H1 (cell line): Measurements from ENCODE around the gene CCT5. TPM values are rescaled to one million over a fixed set of nuclear protein-coding genes. Genes with fewer than 3 reads are reported as not detected.

Experiments used
- CTCF ChIA-PET: fragments of 300-600 bp; sonication (Branson Sonifier 250); formaldehyde crosslinking; loops from one replicate; lab custom pipeline; 2021; ENCODE audit not compliant: partially characterized antibody; lab: Charles Lee
- POLR2A ChIA-PET: fragments of 300-600 bp; sonication (Branson Sonifier 250); formaldehyde crosslinking; loops from one replicate; lab custom pipeline; 2021; ENCODE audit warnings: inconsistent platforms; ENCODE audit not compliant: partially characterized antibody; lab: Charles Lee
- DNase-seq, 2 experiments: peaks; one replicate each; pipeline versions ENCODE4 v3.0.0 to v3.0.0-alpha.2; 2010 to 2022; ENCODE audit warnings: low spot score in 2 of 2, low read depth in 1 of 2, mixed read lengths in 1 of 2
- FAIRE-seq: peaks from 2 replicates; lab custom pipeline; 2011; peaks lifted over from hg19 to GRCh38; lab: Jason Lieb, UNC
- H2AFZ ChIP-seq: 2 replicates; pipeline ENCODE4 v1.8.1; 2012; ENCODE audit warnings: low read length, inconsistent platforms
- H2AK5ac ChIP-seq: 2 replicates; pipeline ENCODE4 v1.6.1; 2013; ENCODE audit warnings: low read depth, low read length
- H2BK120ac ChIP-seq: replicated peaks from 2 replicates; pipeline ENCODE3; 2013; ENCODE audit warnings: low read depth, low read length, inconsistent platforms
- H2BK12ac ChIP-seq: 2 replicates; pipeline ENCODE4 v1.6.1; 2013; ENCODE audit warnings: low read depth, low read length
- H2BK15ac ChIP-seq: 2 replicates; pipeline ENCODE4 v1.6.1; 2013; ENCODE audit warnings: low read length
- H2BK20ac ChIP-seq: 2 replicates; pipeline ENCODE4 v1.6.1; 2013; ENCODE audit warnings: low read length
- H2BK5ac ChIP-seq: 2 replicates; pipeline ENCODE4 v1.6.1; 2013; ENCODE audit warnings: low read depth, low read length
- H3K14ac ChIP-seq: 2 replicates; pipeline ENCODE4 v1.6.1; 2013; ENCODE audit warnings: inconsistent platforms; ENCODE audit not compliant: insufficient read length
- H3K18ac ChIP-seq: 2 replicates; pipeline ENCODE4 v1.6.1; 2013; ENCODE audit warnings: low read length; ENCODE audit errors: extremely low read depth
- H3K23ac ChIP-seq: 2 replicates; pipeline ENCODE4 v1.6.1; 2013; ENCODE audit warnings: inconsistent platforms; ENCODE audit not compliant: insufficient read length
- H3K23me2 ChIP-seq: 2 replicates; pipeline ENCODE4 v1.6.1; 2013; ENCODE audit warnings: low read depth, low read length
- H3K27ac ChIP-seq: 2 replicates; pipeline ENCODE4 v1.6.1; 2011; ENCODE audit warnings: low read depth, low read length, inconsistent platforms
- H3K27me3 ChIP-seq, 4 experiments: replicated peaks in 1 of 4; 1 replicate in 1 of 4; 2 replicates in 3 of 4; pipeline versions ENCODE4 v1.6.1 to v1.8.1; 2011 to 2013; ENCODE audit warnings: low read length in 3 of 4, mild to moderate bottlenecking in 3 of 4, inconsistent platforms in 2 of 4, mixed read lengths in 2 of 4, moderate library complexity in 1 of 4; ENCODE audit not compliant: control insufficient read depth in 3 of 4, insufficient read depth in 3 of 4; ENCODE audit errors: extremely low read depth in 1 of 4
- H3K36me3 ChIP-seq, 4 experiments: 2 replicates each; pipeline versions ENCODE4 v1.6.1 to v1.8.1; 2011 to 2013; ENCODE audit warnings: mild to moderate bottlenecking in 4 of 4, low read length in 3 of 4, moderate library complexity in 2 of 4, control low read depth in 1 of 4, inconsistent platforms in 1 of 4; ENCODE audit not compliant: insufficient read depth in 4 of 4, control insufficient read depth in 2 of 4
- H3K4ac ChIP-seq: replicated peaks from 2 replicates; pipeline ENCODE3; 2013; ENCODE audit warnings: low read length, low read depth, mixed read lengths, inconsistent platforms; ENCODE audit not compliant: insufficient read length
- H3K4me1 ChIP-seq, 4 experiments: replicated peaks in 1 of 4; 1 replicate in 1 of 4; 2 replicates in 3 of 4; pipeline versions ENCODE4 v1.6.1 to v1.8.1; 2011 to 2013; ENCODE audit warnings: low read length in 3 of 4, inconsistent platforms in 2 of 4, mixed read lengths in 1 of 4; ENCODE audit not compliant: insufficient read depth in 4 of 4, control insufficient read depth in 3 of 4
- H3K4me2 ChIP-seq, 2 experiments: 2 replicates each; pipeline versions ENCODE4 v1.6.1 to v1.8.1; 2011 to 2013; ENCODE audit warnings: low read depth in 2 of 2, low read length in 2 of 2, control low read depth in 1 of 2, inconsistent platforms in 1 of 2, mild to moderate bottlenecking in 1 of 2; ENCODE audit not compliant: insufficient read depth in 1 of 2
- H3K4me3 ChIP-seq, 4 experiments: fragments of 200-600, 300-600 bp in 1 of 4; sonication (generic), shearing (Covaris generic), sonication (Bioruptor Twin) in 1 of 4; 2 replicates each; pipeline versions ENCODE4 v1.5.1 to v1.8.1; 2011 to 2016; ENCODE audit warnings: low read length in 4 of 4, low read depth in 3 of 4, control low read depth in 2 of 4, inconsistent platforms in 2 of 4, mild to moderate bottlenecking in 2 of 4, mixed read lengths in 1 of 4, moderate library complexity in 1 of 4; ENCODE audit not compliant: insufficient read depth in 2 of 4; ENCODE audit errors: extremely low read depth in 1 of 4
- H3K56ac ChIP-seq: replicated peaks from 2 replicates; pipeline ENCODE3; 2013; ENCODE audit warnings: low read depth, mild to moderate bottlenecking, mixed read lengths, low read length, inconsistent platforms; ENCODE audit not compliant: insufficient read length
- H3K79me1 ChIP-seq: 2 replicates; pipeline ENCODE4 v1.6.1; 2013; ENCODE audit warnings: low read depth, low read length, control low read depth
- H3K79me2 ChIP-seq, 2 experiments: 2 replicates each; pipeline versions ENCODE4 v1.6.1 to v1.8.1; 2012 to 2013; ENCODE audit warnings: low read length in 2 of 2, mild to moderate bottlenecking in 2 of 2, inconsistent platforms in 1 of 2; ENCODE audit not compliant: insufficient read depth in 2 of 2, control insufficient read depth in 1 of 2
- H3K9ac ChIP-seq, 4 experiments: replicated peaks in 1 of 4; 1 replicate in 1 of 4; 2 replicates in 3 of 4; pipeline versions ENCODE4 v1.6.1 to v1.8.1; 2011 to 2013; ENCODE audit warnings: low read depth in 3 of 4, low read length in 3 of 4, control low read depth in 2 of 4, mild to moderate bottlenecking in 2 of 4, moderate library complexity in 2 of 4, inconsistent platforms in 1 of 4; ENCODE audit errors: extremely low read depth in 1 of 4
- H3K9me3 ChIP-seq, 2 experiments: 2 replicates each; pipeline versions ENCODE4 v1.6.1 to v1.8.1; 2012 to 2013; ENCODE audit warnings: mild to moderate bottlenecking in 2 of 2, moderate library complexity in 2 of 2, control low read depth in 1 of 2, inconsistent platforms in 1 of 2, low read depth in 1 of 2, low read length in 1 of 2, mixed read lengths in 1 of 2; ENCODE audit not compliant: insufficient read depth in 2 of 2
- H4K20me1 ChIP-seq, 2 experiments: replicated peaks in 1 of 2; 2 replicates each; pipeline versions ENCODE3 to v1.8.1; 2011 to 2013; ENCODE audit warnings: inconsistent platforms in 2 of 2, low read length in 2 of 2, mild to moderate bottlenecking in 1 of 2; ENCODE audit not compliant: insufficient read depth in 2 of 2, control insufficient read depth in 1 of 2
- H4K5ac ChIP-seq: 2 replicates; pipeline ENCODE4 v1.6.1; 2013; ENCODE audit warnings: low read length, low read depth, mixed read lengths, inconsistent platforms; ENCODE audit not compliant: insufficient read length
- H4K8ac ChIP-seq: 2 replicates; pipeline ENCODE4 v1.8.0; 2013; ENCODE audit warnings: mild to moderate bottlenecking, moderate library complexity, low read length, inconsistent platforms; ENCODE audit not compliant: insufficient read depth; ENCODE audit errors: extremely low read depth
- H4K91ac ChIP-seq: replicated peaks from 2 replicates; pipeline ENCODE3; 2013; ENCODE audit warnings: low read length, mixed read lengths, inconsistent platforms; ENCODE audit not compliant: insufficient read length
- CBX5 ChIP-seq: fragments of 300-800, 300-1000 bp; sonication (generic); IDR thresholded peaks from 2 replicates; pipeline ENCODE4 v1.7.1; 2016; ENCODE audit warnings: antibody characterized with exemption, low read length, low read depth
- CEBPB ChIP-seq: IDR thresholded peaks from 2 replicates; pipeline ENCODE4 v1.6.1; 2012; ENCODE audit warnings: low read depth, low read length
- EGR1 ChIP-seq: IDR thresholded peaks from 2 replicates; pipeline ENCODE4 v1.6.1; 2011; ENCODE audit warnings: low read depth, low read length, borderline replicate concordance
- EZH2 ChIP-seq: fragments of 200-600 bp; sonication (generic); IDR thresholded peaks from 2 replicates; pipeline ENCODE4 v1.7.1; 2012; ENCODE audit warnings: low read depth, mild to moderate bottlenecking, moderate library complexity, low read length, inconsistent platforms; ENCODE audit not compliant: severe bottlenecking
- JUND ChIP-seq: IDR thresholded peaks from 2 replicates; pipeline ENCODE4 v1.6.1; 2011; ENCODE audit warnings: mild to moderate bottlenecking, improper control_type of control experiment, low read length
- POLR2A ChIP-seq, 2 experiments: IDR thresholded peaks; 1 replicate in 1 of 2; 2 replicates in 1 of 2; pipeline ENCODE4 v1.6.1; 2011; ENCODE audit warnings: low read depth in 2 of 2, low read length in 2 of 2, mild to moderate bottlenecking in 2 of 2; ENCODE audit errors: control extremely low read depth in 1 of 2
- RNF2 ChIP-seq: fragments of 200-900, 300-1000 bp; sonication (generic); IDR thresholded peaks from 2 replicates; pipeline ENCODE4 v1.7.1; 2016; ENCODE audit warnings: borderline replicate concordance, low read depth, mild to moderate bottlenecking, antibody characterized with exemption, low read length; ENCODE audit not compliant: poor library complexity, severe bottlenecking; ENCODE audit errors: missing control alignments
- SP4 ChIP-seq: IDR thresholded peaks from 2 replicates; pipeline ENCODE4 v1.6.1; 2012; ENCODE audit warnings: low read length, inconsistent platforms
- TAF1 ChIP-seq: IDR thresholded peaks from 2 replicates; pipeline ENCODE4 v1.6.1; 2011; ENCODE audit warnings: mild to moderate bottlenecking, low read depth, low read length
- YY1 ChIP-seq: IDR thresholded peaks from 2 replicates; pipeline ENCODE4 v1.6.1; 2011; ENCODE audit warnings: low read depth, mild to moderate bottlenecking, low read length
- WGBS, 2 experiments: shearing (Covaris generic) in 1 of 2; methylation state at CpG; one replicate each; pipeline versions ENCODE4 v1.1.6 to v1.1.7; 2013 to 2015; ENCODE audit warnings: low lambda C conversion rate in 2 of 2, mixed read lengths in 2 of 2, inconsistent platforms in 1 of 2, low coverage in 1 of 2, missing lambda C conversion rate in 1 of 2; ENCODE audit not compliant: insufficient replicate concordance in 2 of 2, insufficient coverage in 1 of 2, insufficient read length in 1 of 2; ENCODE audit errors: extremely low coverage in 1 of 2, missing lambda C conversion rate in 1 of 2; 5-methylcytosine and 5-hydroxymethylcytosine counted together
- polyA plus RNA-seq, 7 experiments: library from polyadenylated mRNA; depleted of rRNA in 3 of 7; stranded (reverse) in 5 of 7; unstranded in 2 of 7; fragments of >200 nt in 5 of 7; fragments of 200-250 nt in 2 of 7; gene quantifications; 1 replicate in 5 of 7; 2 replicates in 1 of 7; 4 replicates in 1 of 7; pipeline versions ENCODE4 v1.2.1 to v1.2.3, GENCODE V29; 2011 to 2013; ENCODE audit warnings: missing spikeins in 2 of 7, mixed read lengths in 2 of 7
- total RNA-seq: library from RNA; stranded (reverse); fragmentation: NEBNext Ultra II Directional; extraction: Animal tissue kit (Norgen Biotek cat#: 25700); gene quantifications from 2 replicates; pipeline ENCODE4 v1.2.1, GENCODE V29; 2021

Gene CCT5
- total and polyA plus RNA-seq, 2 of the 8 experiments (the other 6 are each of a cell fraction or from before 2014, with no cell fraction given) = 425 to 549 TPM

DNA sequence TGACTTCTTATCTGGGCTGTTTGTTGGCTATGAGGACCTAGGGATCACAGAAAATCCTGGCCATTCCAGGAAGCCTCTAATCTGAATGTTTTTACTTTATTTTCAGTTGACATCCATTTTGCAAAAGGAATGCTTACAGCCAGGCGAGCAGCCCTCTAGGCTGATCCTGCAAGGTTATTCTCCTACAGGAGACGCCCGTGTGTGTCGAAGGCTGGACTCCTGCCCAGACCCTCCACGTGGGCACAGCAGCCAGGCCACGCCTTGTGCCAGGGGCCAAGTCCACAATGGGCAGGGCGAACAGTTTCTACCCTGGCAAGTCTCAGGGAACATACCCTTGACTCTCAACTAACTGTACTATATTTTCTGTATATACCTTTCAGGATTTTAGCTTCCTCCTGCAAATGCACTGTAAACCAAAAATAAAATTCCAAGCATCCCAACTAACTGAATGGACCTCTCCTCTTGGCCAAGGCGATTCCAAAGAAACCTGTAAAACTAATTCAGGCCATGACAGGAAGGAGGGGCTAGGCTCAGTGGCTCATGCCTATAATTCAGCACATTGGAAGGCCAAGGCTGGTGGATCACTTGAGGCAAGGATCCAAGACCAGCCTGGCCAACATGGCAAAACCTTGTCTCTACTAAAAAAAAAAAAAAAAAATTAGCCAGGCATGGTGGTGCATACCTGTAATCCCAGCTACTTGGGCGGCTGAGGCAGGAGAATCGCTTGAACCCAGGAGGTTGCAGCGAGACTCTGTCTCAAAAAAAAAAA, 51.9 kb downstream of the CCT5 start:
- ChIA-PET POLR2A (interaction anchor here (0.8 kb wide), 1 partner anchor 47 kb away, joined by 3 read pairs; no protein-coding TSS in a partner anchor), CTCF (interaction anchor here (1.2 to 3.5 kb wide), 3 partner anchors 10 to 19 kb away, joined by 4 to 14 read pairs (median 7); no protein-coding TSS in a partner anchor)
- no peak overlapping the region for H3K9ac ChIP-seq
- WGBS, 2 experiments = 91% methylated on average over 8 of the region's 11 CpGs; no CpG with 5 or more reads in 1 of the 2 experiments
- no peak overlapping the region for H3K56ac ChIP-seq
- no peak overlapping the region for H4K91ac ChIP-seq
- H3K14ac ChIP-seq = no peak overlapping the region
- H2BK120ac ChIP-seq = no peak overlapping the region
- H2BK20ac ChIP-seq = no peak overlapping the region
- no peak overlapping the region for H4K5ac ChIP-seq
- peaks cover 0 to 6% (median 4%) of the 10 kb centered on the region in 4 experiments; a peak in 5 of 7 replicates for H3K4me1 ChIP-seq
- no peak overlapping the region for H3K4me3 ChIP-seq
- no peak overlapping the region for H2BK5ac ChIP-seq
- H3K9me3 ChIP-seq = 0 out of 4 replicates have a peak, but pooled peaks cover 0 to 5% of the 10 kb centered on the region in 2 experiments
- H3K27ac ChIP-seq = no peak overlapping the region
- H4K8ac ChIP-seq = no peak overlapping the region
- H3K4me2 ChIP-seq = no peak overlapping the region
- H3K36me3 ChIP-seq = no peaks in the 10 kb centered on the region
- H3K79me2 ChIP-seq = no peaks in the 10 kb centered on the region
- FAIRE-seq = no peak
- H2AFZ ChIP-seq = no peak overlapping the region
- H3K23ac ChIP-seq = no peak overlapping the region
- H4K20me1 ChIP-seq = peaks cover 0 to 6% of the 10 kb centered on the region in 2 experiments
- H3K18ac ChIP-seq = no peak overlapping the region
- no peak overlapping the region for H3K4ac ChIP-seq
- H3K27me3 ChIP-seq = no peaks in the 10 kb centered on the region
- no peaks in the 10 kb centered on the region for H3K79me1 ChIP-seq
- H2BK15ac ChIP-seq = no peak overlapping the region
- H2BK12ac ChIP-seq = no peak overlapping the region
- DNase-seq = no peak
- H3K23me2 ChIP-seq = peaks cover 3% of the 10 kb centered on the region; the same call in 1 of the 2 replicates
- no peak overlapping the region for H2AK5ac ChIP-seq
- TF ChIP-seq TAF1 = no peak
- TF ChIP-seq YY1 = no peak
- no peak for TF ChIP-seq RNF2
- no peak for TF ChIP-seq CBX5
- TF ChIP-seq SP4 = no peak
- no peak for TF ChIP-seq EZH2
- TF ChIP-seq EGR1 = no peak
- no peak for TF ChIP-seq CEBPB
- no peak for TF ChIP-seq JUND
- TF ChIP-seq POLR2A (IDR thresholded peaks at IDR 0.05; ENCODE audit: control extremely low read depth in 1 of 2, low read depth in 2 of 2, low read length in 2 of 2) = no peak
